ENCODE measurements around the gene GTF2A2. TPM values are rescaled to one million over a fixed set of nuclear protein-coding genes. Genes with fewer than 3 reads are reported as not detected.

Gene GTF2A2
- 28.6 TPM for total RNA-seq

DNA sequence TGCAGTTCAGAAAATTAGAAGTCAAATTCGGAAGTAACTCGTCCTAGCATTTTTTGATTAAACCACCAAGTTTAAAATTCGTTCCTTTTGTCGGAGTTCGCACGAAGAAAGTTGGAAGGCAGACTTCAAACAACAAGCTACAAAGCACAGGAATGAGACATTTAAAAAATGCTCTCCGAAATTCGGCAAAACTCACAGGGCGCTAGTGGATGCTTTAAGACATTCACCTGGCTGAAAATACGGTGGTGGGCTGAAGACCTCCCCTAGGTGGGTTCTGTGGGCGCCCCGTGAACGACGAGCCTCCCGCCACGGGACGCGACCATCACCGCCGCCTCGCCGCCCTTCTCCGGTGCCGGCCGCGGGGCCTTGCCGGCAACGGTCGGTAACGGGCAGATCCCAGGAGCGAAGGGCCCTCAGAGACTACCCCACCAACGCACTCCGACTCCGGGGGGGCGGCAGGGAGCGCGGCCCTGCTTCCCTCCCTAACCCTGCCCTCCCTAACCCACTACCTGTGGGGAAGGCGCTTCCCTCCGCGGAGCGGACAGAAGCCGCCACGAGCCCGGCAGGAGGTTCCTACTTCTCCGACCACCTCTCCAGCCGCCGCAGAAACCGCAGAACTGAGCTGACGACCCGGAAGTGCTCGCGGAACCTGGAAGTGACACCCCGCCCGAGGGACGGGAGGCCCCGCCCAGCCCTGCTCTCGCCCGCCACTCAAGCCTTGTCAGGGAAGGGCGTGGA, at the start of gene GTF2A2:
Gene GTF2A2, minus strand, starts transcription at position 619 of the 738 bp plus-strand sequence. CDS start 5,238 bp downstream, outside the sequence.

GRCh38 chr15:59688782-59689625, 31.7 kb upstream of the GTF2A2 start, which contains the start of gene BNIP2:
TSS of gene BNIP2 (minus strand) at chr15:59689320. CDS start at chr15:59682457, 6,863 bp downstream.

DNA sequence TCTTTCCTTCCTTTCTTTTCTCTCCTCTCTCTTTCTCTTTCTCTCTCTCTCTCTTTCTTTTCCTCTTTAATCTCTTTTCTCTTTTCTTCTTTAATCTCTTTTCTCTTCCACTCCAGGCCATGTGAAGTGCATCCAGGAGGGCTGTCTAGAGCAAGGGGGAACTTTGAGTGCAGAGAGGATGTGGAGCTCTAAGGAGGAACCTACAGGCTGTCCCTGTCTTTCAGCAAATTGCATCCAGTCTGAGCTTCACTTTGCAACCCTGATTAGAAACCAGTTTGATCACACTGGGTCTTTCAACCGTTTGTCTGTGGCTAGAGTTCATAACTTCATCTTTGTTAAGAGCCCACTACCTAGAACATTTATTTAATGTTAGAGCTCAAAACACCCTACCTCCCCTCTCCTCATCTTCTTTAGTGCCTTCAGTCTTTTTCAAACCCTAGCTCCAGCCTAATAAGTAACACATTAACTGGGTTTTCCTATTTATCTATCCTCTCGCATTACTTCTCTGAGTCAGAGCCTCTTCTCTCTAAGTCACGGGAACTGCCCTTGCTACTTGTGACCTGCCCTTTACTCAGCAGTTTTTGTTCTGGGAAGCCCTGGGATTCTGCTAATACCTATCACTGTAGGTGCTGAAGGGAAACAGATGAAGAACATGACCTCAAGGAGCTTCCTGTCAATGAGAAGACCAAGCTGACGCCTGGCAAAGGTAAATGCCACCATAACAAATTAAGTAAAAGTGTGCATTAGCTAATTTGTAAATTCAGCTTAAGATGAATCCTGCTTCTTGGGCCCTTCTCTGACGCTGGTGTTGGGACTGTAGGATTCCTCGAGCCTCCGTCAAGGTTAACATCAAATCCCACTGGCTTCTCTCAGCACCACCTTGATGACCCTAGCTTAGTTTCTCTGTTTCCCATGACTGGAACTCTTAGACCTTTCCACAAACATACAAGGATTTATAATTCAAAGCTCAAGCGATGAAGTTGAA, 45.7 kb downstream of the GTF2A2 start, which contains the start of gene GCNT3:
Gene GCNT3, plus strand, starts transcription at position 508 of the 985 bp plus-strand sequence. CDS start 6,456 bp downstream, outside the sequence.

Other genes with a start within 250 kb of the GTF2A2 start
- 4.2 TPM for gene FAM81A, start 219.3 kb downstream of the GTF2A2 start, total RNA-seq
- gene GCNT3, start 45.7 kb downstream of the GTF2A2 start, total RNA-seq, result 0.99 TPM
- gene BNIP2, start 31.8 kb upstream of the GTF2A2 start, total RNA-seq, result 121 TPM